IMR-90 (cell line): Measurements from ENCODE around the gene MAEA. TPM values are rescaled to one million over a fixed set of nuclear protein-coding genes. Genes with fewer than 3 reads are reported as not detected.

ENCODE experiments used
- ATAC-seq: fragments of 200-7000 bp; cut with Tn5 transposase; 2 replicates; pipeline ENCODE4 v1.9.1; 2020; ENCODE audit warnings: low read depth, mild to moderate bottlenecking, moderate library complexity
- BruUV-seq: library from RNA; stranded (reverse); fragments of 400-500 nt; replicated peaks from 2 replicates; lab custom pipeline; 2021; lab: Mats Ljungman, UMichigan
- CTCF ChIA-PET: fragments of 300-600 bp; formaldehyde crosslinking; extraction: SDS; loops from one replicate; lab custom pipeline; 2021; ENCODE audit warnings: antibody characterized with exemption; lab: Yijun Ruan, JAX
- POLR2A ChIA-PET: fragments of 300-600 bp; sonication (Branson Sonifier 250); formaldehyde crosslinking; loops from one replicate; lab custom pipeline; 2022; ENCODE audit warnings: antibody characterized with exemption; ENCODE audit not compliant: unreplicated experiment; lab: Charles Lee
- DNase-seq: peaks from one replicate; pipeline ENCODE4 v3.0.0; 2013
- H2AFZ ChIP-seq: replicated peaks from 2 replicates; pipeline ENCODE3; 2013; ENCODE audit warnings: low read length, mild to moderate bottlenecking; ENCODE audit not compliant: poor library complexity
- H2AK5ac ChIP-seq: 2 replicates; pipeline ENCODE4 v1.6.1; 2013; ENCODE audit warnings: low read depth, low read length, inconsistent platforms
- H2AK9ac ChIP-seq: replicated peaks from 2 replicates; pipeline ENCODE3; 2013; ENCODE audit warnings: mild to moderate bottlenecking, low read depth, low read length, moderate library complexity; ENCODE audit not compliant: poor library complexity
- H2BK120ac ChIP-seq: 2 replicates; pipeline ENCODE4 v1.6.1; 2013; ENCODE audit warnings: low read depth, low read length, inconsistent platforms
- H2BK15ac ChIP-seq: 3 replicates; pipeline ENCODE4 v1.6.1; 2013; ENCODE audit warnings: low read depth, low read length, inconsistent platforms
- H2BK20ac ChIP-seq: 2 replicates; pipeline ENCODE4 v1.6.1; 2013; ENCODE audit warnings: low read depth, mild to moderate bottlenecking, inconsistent platforms, low read length, moderate library complexity
- H2BK5ac ChIP-seq: 2 replicates; pipeline ENCODE4 v1.6.1; 2013; ENCODE audit warnings: mild to moderate bottlenecking, low read depth, low read length, inconsistent platforms; ENCODE audit not compliant: poor library complexity, severe bottlenecking
- H3K14ac ChIP-seq: replicated peaks from 2 replicates; pipeline ENCODE4 v1.6.1; 2013; ENCODE audit warnings: low read depth, low read length, inconsistent platforms
- H3K18ac ChIP-seq: 2 replicates; pipeline ENCODE4 v1.6.1; 2013; ENCODE audit warnings: low read depth, low read length, control low read depth
- H3K23ac ChIP-seq: 2 replicates; pipeline ENCODE4 v1.6.1; 2013; ENCODE audit warnings: low read depth, low read length, inconsistent platforms
- H3K27ac ChIP-seq: 2 replicates; pipeline ENCODE4 v1.5.1; 2013; ENCODE audit warnings: mild to moderate bottlenecking, control low read depth, low read length; ENCODE audit not compliant: insufficient read depth
- H3K27me3 ChIP-seq: 2 replicates; pipeline ENCODE4 v1.6.1; 2013; ENCODE audit warnings: low read length; ENCODE audit not compliant: control insufficient read depth, insufficient read depth
- H3K36me3 ChIP-seq: 2 replicates; pipeline ENCODE4 v1.6.1; 2013; ENCODE audit warnings: low read length, mixed read lengths; ENCODE audit not compliant: control insufficient read depth, insufficient read depth
- H3K4ac ChIP-seq: 2 replicates; pipeline ENCODE4 v1.6.1; 2013; ENCODE audit warnings: low read depth, low read length, inconsistent platforms
- H3K4me1 ChIP-seq: 2 replicates; pipeline ENCODE4 v1.6.1; 2013; ENCODE audit warnings: low read length, mixed read lengths; ENCODE audit not compliant: control insufficient read depth, insufficient read depth
- H3K4me2 ChIP-seq: 2 replicates; pipeline ENCODE4 v1.6.1; 2013; ENCODE audit warnings: low read depth, mild to moderate bottlenecking, control low read depth, low read length, moderate library complexity
- H3K4me3 ChIP-seq: 2 replicates; pipeline ENCODE4 v1.5.1; 2013; ENCODE audit warnings: low read depth, mild to moderate bottlenecking, control low read depth, low read length, moderate library complexity; ENCODE audit not compliant: insufficient read depth
- H3K56ac ChIP-seq: 2 replicates; pipeline ENCODE4 v1.6.1; 2013; ENCODE audit warnings: low read length, inconsistent platforms; ENCODE audit not compliant: insufficient read depth; ENCODE audit errors: extremely low read depth
- H3K79me1 ChIP-seq, 2 experiments: 2 replicates each; pipeline ENCODE4 v1.6.1; 2013; ENCODE audit warnings: low read length in 2 of 2, inconsistent platforms in 1 of 2, low read depth in 1 of 2
- H3K9ac ChIP-seq: 2 replicates; pipeline ENCODE4 v1.6.1; 2013; ENCODE audit warnings: low read depth, low read length, control low read depth
- H3K9me1 ChIP-seq: 2 replicates; pipeline ENCODE4 v1.6.1; 2013; ENCODE audit warnings: low read length, inconsistent platforms; ENCODE audit not compliant: insufficient read depth
- H3K9me3 ChIP-seq: 2 replicates; pipeline ENCODE4 v1.6.1; 2013; ENCODE audit warnings: low read length; ENCODE audit not compliant: control insufficient read depth, insufficient read depth
- H4K20me1 ChIP-seq: 2 replicates; pipeline ENCODE4 v1.6.1; 2013; ENCODE audit warnings: low read length, inconsistent platforms; ENCODE audit not compliant: insufficient read depth
- H4K5ac ChIP-seq: 2 replicates; pipeline ENCODE4 v1.6.1; 2013; ENCODE audit warnings: mild to moderate bottlenecking, low read depth, low read length, control low read depth
- H4K8ac ChIP-seq, 2 experiments: 2 replicates each; pipeline ENCODE4 v1.6.1; 2013; ENCODE audit warnings: low read depth in 2 of 2, low read length in 2 of 2, control low read depth in 1 of 2, inconsistent platforms in 1 of 2
- H4K91ac ChIP-seq: 2 replicates; pipeline ENCODE4 v1.6.1; 2013; ENCODE audit warnings: low read depth, low read length, inconsistent platforms; ENCODE audit not compliant: insufficient read depth
- BHLHE40 ChIP-seq: fragments of 150-350 bp; IDR thresholded peaks from 2 replicates; pipeline ENCODE4 v1.6.1; 2016; ENCODE audit warnings: mild to moderate bottlenecking, low read depth, low read length
- CHD1 ChIP-seq: IDR thresholded peaks from 2 replicates; pipeline ENCODE4 v1.6.1; 2012; ENCODE audit warnings: low read depth, low read length, improper control_type of control experiment
- MXI1 ChIP-seq: IDR thresholded peaks from 2 replicates; pipeline ENCODE4 v1.6.1; 2012; ENCODE audit warnings: low read depth, mild to moderate bottlenecking, low read length, moderate library complexity, borderline replicate concordance
- NFE2L2 ChIP-seq: fragments of 150-350 bp; IDR thresholded peaks from 2 replicates; pipeline ENCODE4 v1.6.1; 2016; ENCODE audit warnings: low read depth, mild to moderate bottlenecking, low read length
- POLR2A ChIP-seq: IDR thresholded peaks from 2 replicates; pipeline ENCODE4 v1.6.1; 2012; ENCODE audit warnings: mild to moderate bottlenecking, low read depth, low read length
- RAD21 ChIP-seq: IDR thresholded peaks from 2 replicates; pipeline ENCODE4 v1.6.1; 2012; ENCODE audit warnings: low read length, improper control_type of control experiment
- RFX5 ChIP-seq: IDR thresholded peaks from 2 replicates; pipeline ENCODE4 v1.8.0; 2012; ENCODE audit warnings: low read depth, mild to moderate bottlenecking, low read length, moderate library complexity
- WGBS, 2 experiments: methylation state at CpG; one replicate each; pipeline versions ENCODE4 v1.1.5 to v1.1.7; 2013; ENCODE audit warnings: missing lambda C conversion rate in 2 of 2; ENCODE audit not compliant: insufficient read length in 1 of 2; ENCODE audit errors: extremely low coverage in 2 of 2; 5-methylcytosine and 5-hydroxymethylcytosine counted together
- dilution Hi-C: fragments of 300-500 bp; cut with HindIII; formaldehyde crosslinking; loops from one replicate; pipeline ENCODE4 v1.14.3; 2018; ENCODE audit warnings: low sequenced_read_pairs; ENCODE audit not compliant: unreplicated experiment
- in situ Hi-C: fragments of 300-500 bp; cut with MboI; formaldehyde crosslinking; loops from 3 replicates; pipeline ENCODE4 v1.14.3; 2019; ENCODE audit warnings: low sequenced_read_pairs, inconsistent platforms, mixed read lengths
- intact Hi-C: fragments of 100-400 bp; cut with micrococcal nuclease; formaldehyde crosslinking; loops from 2 replicates; pipeline ENCODE4 v1.10.0; 2022
- polyA plus RNA-seq, 3 experiments: library from polyadenylated mRNA; depleted of rRNA; stranded (reverse); fragments of >200 nt; gene quantifications; 2 replicates each; pipeline ENCODE4 v1.2.3, GENCODE V29; 2012; ENCODE audit warnings: low replicate concordance in 1 of 3
- total RNA-seq: library from RNA; depleted of rRNA; stranded (reverse); fragments of >200 nt; gene quantifications from 2 replicates; pipeline ENCODE4 v1.2.3, GENCODE V29; 2012

Gene MAEA
- total and polyA plus RNA-seq, 2 of the 4 experiments (the other 2 are of a cell fraction): 61.5 to 108 TPM

- intact Hi-C loops: no loop called here
- CTCF ChIA-PET: no interaction called here
- POLR2A ChIA-PET: no interaction called here
Observed at GRCh38 chr4:1305781-1306455, 16.2 kb downstream of the MAEA start.

More at GRCh38 chr4:1305781-1306455, 16.2 kb downstream of the MAEA start:
- Histone ChIP-seq H4K20me1 (peaks cover 51% of the 10 kb centered on the region), H2BK5ac (no peak overlapping the region), H3K14ac (no peak overlapping the region), H3K18ac (no peak overlapping the region), H3K23ac (no peak overlapping the region), H3K9ac (no peak overlapping the region), H2BK20ac (no peak overlapping the region), H2BK15ac (no peak overlapping the region), H2AK9ac (no peak overlapping the region), H3K27ac (no peak overlapping the region), H3K4me1 (peaks cover 15% of the 10 kb centered on the region), H3K4me3 (no peak overlapping the region), H3K79me1 (peaks cover 17 to 77% of the 10 kb centered on the region in 2 experiments), H2AFZ (no peak overlapping the region), H2AK5ac (no peak overlapping the region), H3K9me3 (no peaks in the 10 kb centered on the region), H3K4me2 (no peak overlapping the region), H3K56ac (no peak overlapping the region), H3K4ac (no peak overlapping the region), H4K91ac (no peak overlapping the region), H3K9me1 (peaks cover 23% of the 10 kb centered on the region), H4K8ac (no peak overlapping the region), H3K27me3 (no peaks in the 10 kb centered on the region), H3K36me3 (peaks cover 9% of the 10 kb centered on the region), H2BK120ac (no peak overlapping the region), H4K5ac (no peak overlapping the region)
- WGBS, 2 experiments: 96% methylated on average over 7 of the region's 17 CpGs; no CpG with 5 or more reads in 1 of the 2 experiments
- ATAC-seq: no peak
- dilution Hi-C loops (no loop called here), in situ Hi-C loops (no loop called here)
- DNase-seq: no peak
- TF ChIP-seq CHD1 (no peak), POLR2A (no peak), MXI1 (no peak), RAD21 (no peak), NFE2L2 (no peak), BHLHE40 (no peak), RFX5 (no peak)
- BruUV-seq: no TSS peak
